PC-3 (cell line): ENCODE data around the gene DNLZ.

ENCODE experiments used
- CTCF ChIP-seq: fragments of 300-600 bp; sonication (generic); conservative IDR thresholded peaks from 2 replicates; pipeline ENCODE4 v1.5.1; 2017; ENCODE audit warnings: antibody characterized with exemption, low read depth, mild to moderate bottlenecking, low read length
- EZH2 ChIP-seq: fragments of 300-600 bp; sonication (generic); IDR thresholded peaks from one replicate; pipeline ENCODE4 v1.6.1; 2017; ENCODE audit warnings: antibody characterized with exemption, mild to moderate bottlenecking, low read length; ENCODE audit not compliant: unreplicated experiment

GRCh38 chr9:136386018-136386417 is 22.5 kb upstream of the DNLZ start:
- TF ChIP-seq CTCF, result no peak
- no peak for TF ChIP-seq EZH2
